Breast epithelium (tissue), 4 donors: ENCODE data around the gene SHC3. TPM values are rescaled to one million over a fixed set of nuclear protein-coding genes. Genes with fewer than 3 reads are reported as not detected.

Source experiments
- DNase-seq, 2 donors: peaks; one replicate each; pipeline ENCODE4 v3.0.0-alpha.2; 2019; ENCODE audit warnings: low spot score in 2 of 2
- H3K27ac ChIP-seq, 2 donors: fragments of 200-600 bp; sonication (generic) in 1 of 2; one replicate each; pipeline ENCODE4 v1.5.1; 2016 to 2019; ENCODE audit warnings: mild to moderate bottlenecking in 1 of 2
- H3K27me3 ChIP-seq, 2 donors: fragments of 200-600 bp; sonication (generic) in 1 of 2; one replicate each; pipeline versions ENCODE4 v1.5.1 to v1.6.0; 2017 to 2019; ENCODE audit warnings: control low read depth in 1 of 2, mild to moderate bottlenecking in 1 of 2
- H3K36me3 ChIP-seq: fragments of 200-600 bp; one replicate; pipeline ENCODE4 v1.5.1; 2019
- H3K4me1 ChIP-seq, 2 donors: fragments of 200-600 bp; sonication (generic); one replicate each; pipeline ENCODE4 v1.5.1; 2016 to 2019; ENCODE audit warnings: control low read depth in 1 of 2
- H3K4me3 ChIP-seq, 3 donors: fragments of 200-600 bp; sonication (generic); 1 replicate in 2 of 3; 2 replicates in 1 of 3; pipeline ENCODE4 v1.5.1; 2016 to 2019; ENCODE audit warnings: mild to moderate bottlenecking in 3 of 3, moderate library complexity in 2 of 3
- H3K9me3 ChIP-seq, 2 donors: fragments of 200-600 bp; sonication (generic) in 1 of 2; one replicate each; pipeline ENCODE4 v1.5.1; 2016 to 2019; ENCODE audit warnings: control low read depth in 1 of 2
- CTCF ChIP-seq, 3 donors: fragments of 450-650 bp; IDR thresholded peaks; one replicate each; pipeline ENCODE4 v1.5.1; 2016 to 2017; ENCODE audit warnings: antibody characterized with exemption in 3 of 3, mild to moderate bottlenecking in 3 of 3, moderate library complexity in 3 of 3
- POLR2A ChIP-seq: fragments of 450-650 bp; IDR thresholded peaks from one replicate; pipeline ENCODE4 v1.6.1; 2016; ENCODE audit warnings: antibody characterized with exemption, mild to moderate bottlenecking, moderate library complexity
- POLR2AphosphoS5 ChIP-seq, 3 donors: sonication (generic); formaldehyde crosslinking; IDR thresholded peaks; one replicate each; pipeline ENCODE4 v1.6.1; 2017; ENCODE audit warnings: antibody characterized with exemption in 3 of 3
- intact Hi-C: fragments of 100-400 bp; cut with DNase I; formaldehyde crosslinking; loops from one replicate; pipeline ENCODE4 v1.15.1; 2023; ENCODE audit warnings: low total_unique reads
- total RNA-seq, 3 donors: library from RNA; depleted of rRNA; stranded (reverse); fragments of >200 nt; gene quantifications; one replicate each; pipeline ENCODE4 v1.1.0, GENCODE V29; 2016

The SHC3 gene
- total RNA-seq, 3 donors from 2014 or later: 1.0 to 6.7 (median 2.3) TPM

DNA sequence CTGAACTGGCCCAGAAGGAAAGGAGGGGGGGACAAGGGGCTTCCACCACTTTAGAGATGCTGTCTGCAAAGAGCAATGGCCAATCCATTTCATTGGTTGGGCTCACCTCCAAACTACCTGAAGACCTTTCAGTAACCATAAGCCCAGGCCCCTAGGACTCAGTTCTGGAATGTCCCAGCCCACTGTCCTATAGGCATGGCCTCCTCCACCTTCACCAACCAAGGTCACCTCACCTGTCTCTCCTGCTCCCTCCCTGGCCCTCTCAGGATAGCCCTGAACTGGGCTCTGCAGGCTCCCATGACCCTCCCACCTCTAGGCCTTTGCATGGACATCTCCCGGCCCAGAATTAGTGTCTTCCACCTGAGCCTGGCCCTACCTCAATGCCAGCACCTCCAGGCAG lies 165.0 kb downstream of the SHC3 start:
- Histone ChIP-seq H3K9me3 (no peaks in the 10 kb centered on the region), H3K27ac (no peak overlapping the region), H3K4me1 (no peaks in the 10 kb centered on the region), H3K27me3 (no peaks in the 10 kb centered on the region), H3K4me3 (no peak overlapping the region), H3K36me3 (no peaks in the 10 kb centered on the region)
- intact Hi-C loops: no loop called here
- peak in 1 of 2 donors; percentile 15 for DNase-seq
- TF ChIP-seq CTCF (IDR thresholded peaks at IDR 0.05): no peak
- no peak for TF ChIP-seq POLR2AphosphoS5 (IDR thresholded peaks at IDR 0.05)
- no peak for TF ChIP-seq POLR2A

- H3K4me1 ChIP-seq: no peaks in the 10 kb centered on the region
- no peaks in the 10 kb centered on the region for H3K27me3 ChIP-seq
- no peak overlapping the region for H3K4me3 ChIP-seq
- no peaks in the 10 kb centered on the region for H3K9me3 ChIP-seq
- DNase-seq: no peak
- H3K27ac ChIP-seq: no peak overlapping the region
- H3K36me3 ChIP-seq: no peaks in the 10 kb centered on the region
- TF ChIP-seq POLR2AphosphoS5 (IDR thresholded peaks at IDR 0.05): no peak
- TF ChIP-seq POLR2A: no peak
- no peak for TF ChIP-seq CTCF (IDR thresholded peaks at IDR 0.05)
- intact Hi-C loops: no loop called here
Observed at GRCh38 chr9:89012294-89013042, 166.2 kb downstream of the SHC3 start.

- Histone ChIP-seq H3K4me3 (no peak overlapping the region), H3K27ac (no peak overlapping the region), H3K27me3 (no peaks in the 10 kb centered on the region), H3K36me3 (no peaks in the 10 kb centered on the region), H3K4me1 (no peaks in the 10 kb centered on the region), H3K9me3 (no peaks in the 10 kb centered on the region)
- no peak for TF ChIP-seq POLR2A
- TF ChIP-seq CTCF (IDR thresholded peaks at IDR 0.05): no peak
- no peak for TF ChIP-seq POLR2AphosphoS5 (IDR thresholded peaks at IDR 0.05)
- DNase-seq: no peak
- intact Hi-C loops: no loop called here
Observed at GRCh38 chr9:89011683-89012082, 166.9 kb downstream of the SHC3 start.

- H3K4me1 ChIP-seq: no peaks in the 10 kb centered on the region
- no peak for DNase-seq
- H3K27me3 ChIP-seq: no peaks in the 10 kb centered on the region
- no peaks in the 10 kb centered on the region for H3K36me3 ChIP-seq
- intact Hi-C loops: no loop called here
- no peaks in the 10 kb centered on the region for H3K9me3 ChIP-seq
- TF ChIP-seq POLR2A (no peak), POLR2AphosphoS5 (IDR thresholded peaks at IDR 0.05) (no peak), CTCF (IDR thresholded peaks at IDR 0.05) (no peak)
- no peak overlapping the region for H3K27ac ChIP-seq
- no peak overlapping the region for H3K4me3 ChIP-seq
Observed at GRCh38 chr9:89010526-89011111, 168.0 kb downstream of the SHC3 start.

DNA sequence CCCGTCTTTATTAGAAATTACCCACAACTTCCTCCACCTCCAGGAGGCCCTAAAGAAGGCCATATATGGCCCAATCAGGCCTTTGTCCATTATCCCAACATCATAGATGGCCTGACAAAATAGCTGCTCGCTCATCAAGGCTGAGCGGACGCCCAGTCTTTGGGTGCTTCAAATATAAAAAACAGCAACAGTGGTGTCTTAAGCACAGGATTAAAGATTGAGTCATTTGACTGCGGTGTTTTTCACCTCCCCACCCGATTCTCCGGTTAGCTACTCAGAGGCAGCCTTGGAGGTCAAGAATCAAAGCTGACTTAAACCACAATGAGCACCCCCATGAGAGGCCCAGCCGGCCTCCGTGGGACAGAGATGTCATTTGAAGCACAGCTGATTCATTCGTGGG lies 168.6 kb downstream of the SHC3 start:
- DNase-seq: no peak
- Histone ChIP-seq H3K9me3 (no peaks in the 10 kb centered on the region), H3K4me3 (no peak overlapping the region), H3K27ac (no peak overlapping the region), H3K36me3 (no peaks in the 10 kb centered on the region), H3K27me3 (no peaks in the 10 kb centered on the region), H3K4me1 (no peaks in the 10 kb centered on the region)
- no peak for TF ChIP-seq CTCF (IDR thresholded peaks at IDR 0.05)
- TF ChIP-seq POLR2A: no peak
- TF ChIP-seq POLR2AphosphoS5 (IDR thresholded peaks at IDR 0.05): no peak
- intact Hi-C loops: no loop called here
